Tibial artery (tissue), 4 donors: ENCODE results near the gene SVBP.

ENCODE experiments used
- DNase-seq, 2 donors: peaks; one replicate each; pipeline ENCODE4 v3.0.0-alpha.2; 2019
- H3K27ac ChIP-seq, 2 donors: fragments of 200-600 bp; sonication (generic) in 1 of 2; 1 replicate in 1 of 2; 2 replicates in 1 of 2; pipeline ENCODE4 v1.5.1; 2018 to 2019; ENCODE audit warnings: mild to moderate bottlenecking in 1 of 2
- H3K27me3 ChIP-seq, 2 donors: fragments of 200-600 bp; sonication (generic) in 1 of 2; one replicate each; pipeline versions ENCODE4 v1.5.1 to v1.6.0; 2016 to 2019
- H3K36me3 ChIP-seq, 3 donors: fragments of 200-600 bp; sonication (generic) in 2 of 3; one replicate each; pipeline ENCODE4 v1.5.1; 2016 to 2019; ENCODE audit warnings: mild to moderate bottlenecking in 2 of 3
- H3K4me1 ChIP-seq, 4 donors: fragments of 200-600 bp; sonication (generic) in 2 of 4; 1 replicate in 3 of 4; 2 replicates in 1 of 4; pipeline ENCODE4 v1.5.1; 2016 to 2019
- H3K4me3 ChIP-seq, 2 donors: fragments of 200-600 bp; sonication (generic) in 1 of 2; 1 replicate in 1 of 2; 2 replicates in 1 of 2; pipeline ENCODE4 v1.5.1; 2018 to 2019; ENCODE audit warnings: mild to moderate bottlenecking in 2 of 2
- H3K9me3 ChIP-seq, 3 donors: fragments of 200-600 bp; sonication (generic) in 1 of 3; one replicate each; pipeline ENCODE4 v1.5.1; 2016 to 2019
- intact Hi-C: fragments of 100-400 bp; cut with DNase I; formaldehyde crosslinking; loops from one replicate; pipeline ENCODE4 v1.15.0; 2023; ENCODE audit warnings: low total_unique reads
- TF ChIP-seq, protein P1 (sequence below), 2 experiments: fragments of 200-600 bp in 1 of 2; fragments of 450-650 bp in 1 of 2; IDR thresholded peaks; one replicate each; pipeline ENCODE4 v1.5.1; 2017 to 2019; ENCODE audit warnings: antibody characterized with exemption in 2 of 2, mild to moderate bottlenecking in 1 of 2, moderate library complexity in 1 of 2

The SVBP gene

DNA sequence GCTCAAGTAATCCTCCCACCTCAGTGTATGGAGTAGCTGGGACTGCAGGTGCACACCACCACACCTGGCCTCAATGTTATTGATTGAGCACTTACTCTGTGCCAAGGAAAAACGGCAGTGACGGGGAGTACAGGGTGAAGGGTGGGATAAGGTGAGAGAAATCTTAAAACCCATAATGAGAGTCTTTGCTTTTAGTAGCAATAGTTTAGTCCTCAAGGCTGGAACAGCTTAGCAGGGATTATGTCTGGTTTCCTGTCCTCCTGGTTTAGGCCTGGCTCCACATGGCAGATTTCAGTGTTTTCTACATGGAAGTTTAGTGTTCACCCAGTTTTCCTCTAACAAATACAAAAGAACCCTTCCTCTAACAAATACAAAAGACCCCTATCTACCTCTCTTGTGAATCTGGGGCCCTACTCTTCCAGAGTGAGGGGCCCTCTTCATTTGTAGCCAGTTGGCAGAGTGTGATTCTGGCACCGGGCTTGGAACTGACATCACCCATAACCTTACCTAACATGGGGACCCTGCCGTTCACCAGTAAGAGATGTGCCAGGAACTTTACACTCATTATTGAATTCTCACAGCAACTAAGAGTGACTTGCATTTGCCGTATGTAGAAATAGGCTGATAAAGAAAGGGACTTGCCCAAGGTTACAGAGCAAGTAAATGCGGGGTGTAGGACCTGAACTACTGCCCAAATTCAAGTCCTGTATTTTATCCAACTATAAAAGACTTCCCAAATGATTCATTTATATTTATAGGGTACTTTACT lies 36.1 kb upstream of the SVBP start:
- Histone ChIP-seq H3K9me3 (peaks cover 0 to 8% (median 0%) of the 10 kb centered on the region in 3 donors), H3K36me3 (peaks cover 22 to 31% (median 28%) of the 10 kb centered on the region in 3 donors), H3K4me3 (no peak overlapping the region), H3K27me3 (no peaks in the 10 kb centered on the region), H3K27ac (no peak overlapping the region), H3K4me1 (peaks cover 0 to under 1% (median 0%) of the 10 kb centered on the region in 4 donors)
- TF ChIP-seq, protein P1, sequence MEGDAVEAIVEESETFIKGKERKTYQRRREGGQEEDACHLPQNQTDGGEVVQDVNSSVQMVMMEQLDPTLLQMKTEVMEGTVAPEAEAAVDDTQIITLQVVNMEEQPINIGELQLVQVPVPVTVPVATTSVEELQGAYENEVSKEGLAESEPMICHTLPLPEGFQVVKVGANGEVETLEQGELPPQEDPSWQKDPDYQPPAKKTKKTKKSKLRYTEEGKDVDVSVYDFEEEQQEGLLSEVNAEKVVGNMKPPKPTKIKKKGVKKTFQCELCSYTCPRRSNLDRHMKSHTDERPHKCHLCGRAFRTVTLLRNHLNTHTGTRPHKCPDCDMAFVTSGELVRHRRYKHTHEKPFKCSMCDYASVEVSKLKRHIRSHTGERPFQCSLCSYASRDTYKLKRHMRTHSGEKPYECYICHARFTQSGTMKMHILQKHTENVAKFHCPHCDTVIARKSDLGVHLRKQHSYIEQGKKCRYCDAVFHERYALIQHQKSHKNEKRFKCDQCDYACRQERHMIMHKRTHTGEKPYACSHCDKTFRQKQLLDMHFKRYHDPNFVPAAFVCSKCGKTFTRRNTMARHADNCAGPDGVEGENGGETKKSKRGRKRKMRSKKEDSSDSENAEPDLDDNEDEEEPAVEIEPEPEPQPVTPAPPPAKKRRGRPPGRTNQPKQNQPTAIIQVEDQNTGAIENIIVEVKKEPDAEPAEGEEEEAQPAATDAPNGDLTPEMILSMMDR (IDR thresholded peaks at IDR 0.05) = no peak
- intact Hi-C loops = no loop called here
- no peak for DNase-seq

GRCh38 chr1:42852608-42852980 lies 35.4 kb upstream of the SVBP start:
- DNase-seq = no peak
- Histone ChIP-seq H3K27ac (no peak overlapping the region), H3K27me3 (no peaks in the 10 kb centered on the region), H3K9me3 (peaks cover 0 to 8% (median 0%) of the 10 kb centered on the region in 3 donors), H3K4me3 (no peak overlapping the region), H3K4me1 (peaks cover 0 to 8% (median 3%) of the 10 kb centered on the region in 4 donors), H3K36me3 (peaks cover 22 to 31% (median 28%) of the 10 kb centered on the region in 3 donors)
- intact Hi-C loops = no loop called here
- TF ChIP-seq, protein P1 (IDR thresholded peaks at IDR 0.05) = no peak

GRCh38 chr1:42851960-42852607 lies 34.9 kb upstream of the SVBP start:
- intact Hi-C loops = no loop called here
- peaks cover 22 to 31% (median 28%) of the 10 kb centered on the region in 3 donors for H3K36me3 ChIP-seq
- peaks cover 0 to 8% (median 0%) of the 10 kb centered on the region in 3 donors for H3K9me3 ChIP-seq
- no peak overlapping the region for H3K27ac ChIP-seq
- H3K27me3 ChIP-seq = no peaks in the 10 kb centered on the region
- H3K4me1 ChIP-seq = peaks cover 0 to 13% (median 7%) of the 10 kb centered on the region in 4 donors
- no peak for DNase-seq
- no peak overlapping the region for H3K4me3 ChIP-seq
- TF ChIP-seq, protein P1 (IDR thresholded peaks at IDR 0.05) = no peak

- no peak overlapping the region for H3K4me3 ChIP-seq
- DNase-seq = no peak
- peaks cover 0 to 15% (median 8%) of the 10 kb centered on the region in 4 donors for H3K4me1 ChIP-seq
- TF ChIP-seq, protein P1 (IDR thresholded peaks at IDR 0.05) = no peak
- intact Hi-C loops = no loop called here
- no peaks in the 10 kb centered on the region for H3K27me3 ChIP-seq
- H3K27ac ChIP-seq = no peak overlapping the region
- H3K9me3 ChIP-seq = peaks cover 0 to 8% (median 0%) of the 10 kb centered on the region in 3 donors
- H3K36me3 ChIP-seq = peaks cover 22 to 31% (median 28%) of the 10 kb centered on the region in 3 donors
These were observed 34.2 kb upstream of the SVBP start for GRCh38 chr1:42851420-42851819.

DNA sequence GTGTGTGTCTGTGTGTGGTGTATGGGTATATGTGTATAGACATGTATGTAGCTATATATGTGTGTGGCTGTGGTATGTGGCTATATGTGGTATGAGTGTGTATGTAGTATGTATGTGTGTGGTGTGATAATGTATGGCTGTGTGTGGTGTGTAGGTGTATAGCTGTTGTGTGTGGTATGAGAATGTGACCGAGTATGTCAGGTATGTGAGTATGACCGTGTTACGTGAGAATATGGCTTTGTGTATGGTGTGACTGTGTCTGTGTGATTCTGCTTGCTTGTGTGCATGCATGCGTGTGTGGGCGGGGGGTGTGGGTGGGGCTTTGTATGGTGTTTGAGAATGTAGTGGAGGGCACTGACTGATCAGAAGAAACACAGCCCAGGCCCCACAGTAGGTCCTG lies 32.7 kb upstream of the SVBP start:
- Histone ChIP-seq H3K36me3 (peaks cover 22 to 31% (median 28%) of the 10 kb centered on the region in 3 donors), H3K27ac (no peak overlapping the region), H3K27me3 (no peaks in the 10 kb centered on the region), H3K9me3 (peaks cover 0 to 8% (median 0%) of the 10 kb centered on the region in 3 donors), H3K4me3 (no peak overlapping the region), H3K4me1 (peaks cover 0 to 24% (median 13%) of the 10 kb centered on the region in 4 donors)
- TF ChIP-seq, protein P1 (IDR thresholded peaks at IDR 0.05) = no peak
- no peak for DNase-seq
- intact Hi-C loops = loop anchor here (10.0 kb wide), 1 partner anchor 165 kb away; the partner anchor contains the start of gene YBX1
